HG02981 (cell line): Measurements from ENCODE around the gene ASXL3.

Experiments
- ATAC-seq: cut with Tn5 transposase; IDR thresholded peaks from one replicate; pipeline ENCODE4 v1.9.1; 2021; ENCODE audit warnings: mild to moderate bottlenecking, moderate library complexity; ENCODE audit not compliant: unreplicated experiment

Gene ASXL3

DNA sequence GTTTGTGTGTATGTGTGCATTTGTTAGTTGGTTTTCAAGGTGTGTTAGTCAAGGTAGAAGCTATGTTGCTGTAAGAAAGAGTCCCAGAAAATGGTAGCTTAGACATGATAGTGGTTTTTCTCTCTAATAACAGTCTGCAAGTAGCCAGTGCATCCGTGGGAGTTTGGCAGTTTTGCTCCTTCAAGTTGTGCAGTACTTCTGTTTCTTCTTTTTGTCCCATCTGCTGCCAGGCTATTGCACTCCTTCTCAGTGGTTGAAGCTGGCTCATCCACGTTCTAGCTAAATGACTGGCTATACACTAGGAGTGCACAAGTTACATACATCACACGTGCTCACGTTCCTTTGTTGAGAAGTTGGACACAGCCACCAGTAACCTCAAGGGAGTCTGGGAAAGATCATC, 134.7 kb downstream of the ASXL3 start:
- no peak for ATAC-seq

DNA sequence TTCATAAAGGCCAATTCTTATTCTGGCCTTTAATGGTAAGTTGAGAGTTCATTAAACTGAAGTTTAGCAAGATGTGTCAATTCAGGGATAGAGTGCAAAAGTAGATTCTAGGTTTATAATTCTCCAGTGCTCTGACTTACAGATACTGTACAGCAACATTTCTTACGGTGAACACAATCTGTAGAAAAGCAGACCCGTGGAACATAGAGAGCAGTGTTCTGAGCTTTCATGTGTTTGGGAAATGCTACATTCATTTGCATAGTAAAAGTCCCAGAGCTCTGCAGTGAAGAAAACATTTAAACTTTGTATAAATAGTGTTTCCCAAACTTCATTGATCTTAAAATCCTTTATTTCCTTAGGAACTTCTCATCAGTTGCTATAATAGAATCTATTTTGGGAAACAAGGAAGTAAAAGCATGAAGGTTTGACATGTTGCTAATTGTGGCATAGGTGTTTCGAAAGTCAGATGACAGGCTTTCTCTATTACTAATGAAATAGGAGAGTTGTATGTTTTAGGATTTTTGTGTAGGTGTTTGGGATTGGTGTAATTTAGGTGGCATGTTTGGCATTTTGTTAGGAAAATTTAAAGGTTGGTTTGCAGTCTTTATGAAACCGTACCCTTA, 138.2 kb downstream of the ASXL3 start:
- ATAC-seq, result no peak

DNA sequence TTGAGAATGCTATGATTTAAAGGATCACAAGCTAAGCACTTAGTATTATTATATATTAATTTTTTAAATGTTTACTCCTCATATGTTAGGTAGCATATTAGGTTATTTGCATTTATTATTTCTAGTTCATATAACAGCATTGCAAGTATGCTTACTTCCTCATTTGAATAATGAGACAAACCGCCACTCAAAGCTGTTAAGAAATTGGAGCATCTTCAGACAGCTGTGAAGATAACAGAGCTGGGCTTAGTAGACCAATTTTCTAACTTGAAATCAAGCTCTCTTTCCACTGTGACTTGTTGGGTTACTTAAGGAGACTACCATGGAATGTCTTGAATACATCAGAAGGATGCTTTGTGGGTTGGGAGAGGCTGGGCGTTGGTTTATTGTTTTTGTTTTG, 139.3 kb downstream of the ASXL3 start:
- ATAC-seq, result no peak

DNA sequence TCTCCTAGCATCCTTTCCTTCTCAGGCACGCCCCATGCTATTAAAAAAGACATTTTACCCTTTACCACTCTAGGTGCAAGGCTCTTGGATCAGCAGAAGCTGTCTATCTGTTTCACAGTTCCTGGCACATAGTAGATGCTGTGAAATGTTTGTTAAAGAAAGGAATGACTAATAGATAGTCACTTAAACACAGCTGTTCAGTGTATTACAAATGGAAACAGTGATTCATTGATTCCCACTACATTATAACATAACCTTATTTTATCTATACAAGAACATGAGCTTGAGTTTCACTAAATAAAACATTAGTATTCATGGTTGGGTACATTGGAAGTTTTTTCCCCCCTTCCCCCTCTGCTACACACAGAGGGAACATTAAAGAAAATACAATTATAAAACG, 142.1 kb downstream of the ASXL3 start:
- no peak for ATAC-seq

DNA sequence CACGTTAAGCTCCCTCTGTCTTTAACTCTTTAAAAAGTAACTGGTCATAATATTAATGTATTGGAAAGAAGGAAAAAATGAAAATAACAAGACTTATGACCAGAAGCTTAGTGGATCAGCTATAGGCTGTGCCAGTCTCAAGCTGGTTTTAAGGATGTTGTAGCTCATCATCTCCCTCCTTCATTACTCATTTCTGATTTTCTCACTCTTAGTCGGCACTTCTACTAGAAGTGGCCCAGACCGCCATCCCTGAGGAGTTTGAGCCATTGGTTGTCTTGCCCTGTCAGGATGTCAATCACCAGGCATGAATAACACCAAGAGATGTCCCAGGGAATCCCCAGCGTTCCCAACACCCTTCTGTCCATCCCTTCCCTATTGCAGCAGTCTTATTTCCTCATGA, 151.5 kb downstream of the ASXL3 start:
- ATAC-seq, result no peak

DNA sequence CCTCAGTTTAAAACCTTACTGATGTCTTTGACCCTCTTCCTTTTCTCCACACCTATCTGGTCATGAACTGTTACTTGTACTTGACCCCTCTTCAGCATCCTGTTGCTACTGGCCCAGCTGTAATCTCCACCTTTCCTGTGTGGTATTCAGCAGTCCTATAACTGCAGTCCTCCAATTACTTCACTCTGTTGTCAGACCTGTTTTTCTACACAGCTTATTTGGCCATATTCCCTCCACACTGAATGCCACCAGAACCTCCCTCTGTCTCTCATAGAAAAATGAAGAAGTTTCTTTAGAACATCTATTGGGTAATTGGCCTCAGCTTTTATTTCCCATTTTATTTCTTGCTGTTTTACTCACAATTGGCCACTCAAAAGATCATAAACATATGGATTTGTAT, 155.4 kb downstream of the ASXL3 start:
- ATAC-seq, result no peak

DNA sequence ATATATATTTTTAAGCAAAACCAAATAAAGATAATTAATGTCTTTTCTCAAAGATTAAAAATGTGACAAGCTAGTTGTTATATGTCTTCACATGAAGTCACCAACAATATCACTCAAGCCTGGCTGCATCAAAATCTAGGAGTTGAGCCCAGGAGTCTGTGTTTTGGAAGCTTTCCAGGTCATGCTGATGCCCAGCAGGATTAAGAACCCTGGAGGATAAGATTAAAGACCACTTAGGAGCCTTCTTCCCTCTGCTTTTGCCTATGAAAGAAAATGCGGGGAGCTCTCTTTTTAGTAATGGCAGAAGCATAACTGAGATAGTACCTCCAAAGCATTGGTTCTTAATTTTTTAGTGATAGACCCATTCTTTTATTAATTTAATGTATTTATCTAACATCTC, 157.4 kb downstream of the ASXL3 start:
- ATAC-seq, result no peak

DNA sequence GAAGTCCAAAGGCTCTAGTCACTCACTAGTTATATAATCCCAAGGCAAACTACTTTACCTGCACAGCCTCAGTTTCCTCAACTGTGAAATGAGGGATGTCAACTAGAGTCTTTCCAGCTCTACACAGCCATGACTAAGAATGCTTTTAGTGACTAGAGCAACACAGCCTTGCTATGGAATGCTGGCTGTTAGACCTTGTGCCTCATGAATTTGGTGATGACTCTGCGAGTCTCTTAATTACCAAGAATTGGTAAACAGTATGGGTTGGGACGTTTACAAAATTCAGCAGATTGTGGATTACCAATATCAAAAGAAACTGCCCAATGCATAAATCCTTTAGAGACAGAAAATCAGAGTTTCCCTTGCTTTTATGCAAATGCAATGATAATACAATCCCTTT, 163.7 kb downstream of the ASXL3 start:
- ATAC-seq, result no peak

DNA sequence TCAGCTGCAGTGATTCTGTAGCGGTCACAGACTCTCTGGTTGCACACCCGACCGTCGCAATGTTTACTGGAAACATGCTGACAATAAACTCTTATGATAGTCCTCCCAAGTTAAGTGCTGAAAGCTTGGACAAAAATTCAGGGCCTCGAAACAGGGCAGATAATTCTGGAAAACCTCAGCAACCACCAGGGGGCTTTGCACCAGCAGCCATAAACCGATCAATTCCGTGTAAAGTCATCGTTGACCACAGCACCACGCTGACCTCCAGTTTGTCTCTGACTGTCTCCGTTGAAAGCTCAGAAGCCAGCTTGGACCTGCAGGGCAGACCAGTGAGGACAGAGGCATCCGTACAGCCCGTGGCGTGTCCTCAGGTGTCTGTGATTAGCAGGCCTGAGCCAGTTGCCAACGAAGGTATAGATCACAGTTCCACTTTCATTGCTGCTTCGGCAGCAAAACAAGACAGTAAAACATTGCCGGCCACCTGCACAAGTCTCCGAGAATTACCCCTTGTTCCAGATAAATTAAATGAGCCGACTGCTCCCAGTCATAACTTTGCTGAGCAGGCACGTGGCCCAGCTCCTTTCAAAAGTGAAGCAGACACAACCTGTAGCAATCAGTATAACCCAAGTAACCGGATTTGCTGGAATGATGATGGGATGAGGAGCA, 166.1 kb downstream of the ASXL3 start:
- no peak for ATAC-seq

DNA sequence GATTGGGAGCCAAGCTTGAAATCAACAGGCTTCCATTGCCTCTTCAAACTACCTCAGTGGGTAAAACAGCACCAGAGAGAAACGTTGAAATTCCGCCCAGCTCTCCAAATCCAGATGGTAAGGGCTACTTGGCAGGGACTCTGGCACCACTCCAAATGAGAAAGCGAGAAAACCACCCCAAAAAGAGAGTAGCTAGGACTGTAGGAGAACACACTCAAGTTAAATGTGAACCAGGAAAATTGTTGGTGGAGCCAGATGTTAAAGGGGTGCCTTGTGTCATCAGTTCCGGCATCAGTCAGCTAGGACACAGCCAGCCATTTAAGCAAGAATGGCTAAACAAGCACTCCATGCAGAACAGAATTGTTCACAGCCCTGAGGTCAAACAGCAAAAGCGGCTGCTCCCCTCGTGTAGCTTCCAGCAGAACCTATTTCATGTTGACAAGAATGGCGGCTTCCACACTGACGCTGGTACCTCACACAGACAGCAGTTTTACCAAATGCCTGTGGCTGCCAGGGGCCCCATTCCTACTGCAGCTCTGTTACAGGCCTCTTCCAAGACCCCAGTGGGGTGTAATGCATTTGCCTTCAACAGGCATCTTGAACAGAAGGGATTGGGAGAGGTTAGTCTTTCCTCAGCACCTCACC, 167.3 kb downstream of the ASXL3 start:
- no peak for ATAC-seq

DNA sequence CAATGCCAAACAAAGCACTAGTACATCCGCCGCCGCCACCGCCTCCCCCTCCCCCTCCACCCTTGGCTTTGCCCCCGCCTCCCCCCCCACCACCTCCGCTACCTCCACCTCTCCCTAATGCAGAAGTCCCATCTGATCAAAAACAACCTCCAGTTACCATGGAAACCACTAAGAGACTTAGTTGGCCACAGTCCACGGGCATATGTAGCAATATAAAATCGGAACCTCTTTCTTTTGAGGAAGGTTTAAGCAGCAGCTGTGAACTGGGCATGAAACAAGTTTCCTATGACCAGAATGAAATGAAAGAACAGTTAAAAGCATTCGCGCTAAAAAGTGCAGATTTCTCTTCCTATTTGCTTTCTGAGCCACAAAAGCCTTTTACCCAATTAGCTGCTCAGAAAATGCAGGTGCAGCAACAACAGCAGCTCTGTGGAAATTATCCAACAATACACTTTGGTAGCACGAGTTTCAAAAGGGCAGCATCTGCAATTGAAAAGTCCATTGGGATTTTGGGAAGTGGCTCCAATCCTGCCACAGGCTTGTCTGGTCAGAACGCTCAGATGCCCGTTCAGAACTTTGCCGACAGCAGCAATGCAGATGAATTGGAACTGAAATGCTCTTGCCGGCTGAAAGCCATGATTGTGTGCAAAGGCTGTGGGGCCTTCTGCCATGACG, 168.0 kb downstream of the ASXL3 start:
- no peak for ATAC-seq

DNA sequence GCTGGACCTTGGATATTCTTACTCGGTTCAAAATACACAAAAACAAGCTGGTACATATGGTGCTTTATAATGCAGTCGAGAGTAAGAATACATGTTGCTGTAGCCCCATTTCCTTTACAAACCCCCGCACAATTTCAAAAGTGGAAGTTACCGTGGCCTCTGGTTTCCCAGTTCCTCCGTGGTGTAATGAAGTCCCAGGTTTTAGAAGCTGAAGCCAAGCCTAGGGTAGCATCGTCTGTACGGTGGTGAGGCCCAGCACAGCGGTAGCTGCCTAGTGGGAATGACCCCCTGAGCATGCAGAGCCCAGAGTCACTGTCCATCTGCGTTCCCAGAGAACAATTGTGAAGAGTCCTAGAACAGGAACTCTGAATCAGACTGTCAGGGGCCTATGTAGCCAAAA, 171.8 kb downstream of the ASXL3 start:
- no peak for ATAC-seq

DNA sequence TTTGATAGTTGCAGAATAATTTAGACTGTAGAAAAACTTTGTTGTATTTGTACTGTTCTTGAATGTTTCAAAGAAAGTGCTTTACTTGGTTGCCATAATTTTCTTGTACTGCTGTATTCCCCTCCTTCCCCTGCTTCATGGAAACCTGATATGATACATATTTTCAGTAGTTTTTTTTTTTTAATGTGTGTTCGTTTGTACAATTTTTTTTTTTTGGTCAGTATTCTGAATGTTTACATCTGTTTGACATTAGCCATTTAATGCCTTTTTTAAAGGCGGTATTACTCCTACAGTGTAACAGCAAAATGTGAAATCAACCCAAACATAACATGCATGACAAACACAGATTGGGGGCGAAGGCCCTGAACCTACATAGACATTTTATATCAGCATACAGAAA, 172.3 kb downstream of the ASXL3 start:
- ATAC-seq, result no peak

DNA sequence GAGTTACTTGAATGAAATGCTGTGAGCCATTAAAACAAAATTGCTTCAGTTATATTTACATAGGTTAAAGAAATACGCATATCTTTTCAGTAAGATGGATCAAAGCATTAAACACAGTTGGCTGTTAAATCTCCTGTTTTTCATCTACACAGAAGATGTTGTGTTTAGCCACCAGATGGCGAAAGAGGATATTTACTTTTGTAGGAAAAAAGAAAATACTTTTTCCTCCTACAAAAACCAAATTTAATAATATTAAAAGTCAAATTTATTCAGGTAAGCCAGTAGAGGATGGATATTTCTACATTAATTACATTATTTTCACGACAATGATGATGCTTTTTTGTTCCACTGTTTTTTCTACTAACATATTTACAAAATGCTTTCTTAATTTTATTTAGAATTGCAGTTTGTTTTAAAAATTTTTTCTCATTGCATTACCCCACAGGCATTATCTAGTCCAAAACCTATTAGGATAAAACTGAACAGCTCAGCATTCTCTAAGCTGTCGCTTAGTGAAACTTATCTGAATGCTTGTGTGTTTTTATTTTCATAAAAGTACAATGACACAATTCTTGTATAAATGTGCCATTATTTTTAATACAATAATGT, 173.7 kb downstream of the ASXL3 start:
- no peak for ATAC-seq

DNA sequence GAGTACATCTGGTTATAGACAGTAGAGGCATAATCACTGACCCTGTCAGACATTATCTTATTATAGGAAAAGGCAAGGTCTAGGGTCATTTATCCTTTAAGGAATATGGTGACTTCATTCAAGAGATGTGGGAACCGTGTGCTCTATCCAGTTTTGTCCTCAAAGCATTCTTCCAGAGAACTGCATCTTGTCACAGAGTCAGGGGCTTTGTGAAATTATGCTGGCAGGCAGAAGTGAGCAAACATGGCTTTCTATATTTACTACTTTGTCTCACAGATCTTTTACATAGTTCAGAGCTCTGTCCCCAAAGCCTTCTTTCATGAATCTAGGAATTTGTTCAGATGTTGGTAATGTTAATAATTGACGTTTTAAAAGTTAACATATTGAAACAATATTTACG, 177.4 kb downstream of the ASXL3 start:
- no peak for ATAC-seq

DNA sequence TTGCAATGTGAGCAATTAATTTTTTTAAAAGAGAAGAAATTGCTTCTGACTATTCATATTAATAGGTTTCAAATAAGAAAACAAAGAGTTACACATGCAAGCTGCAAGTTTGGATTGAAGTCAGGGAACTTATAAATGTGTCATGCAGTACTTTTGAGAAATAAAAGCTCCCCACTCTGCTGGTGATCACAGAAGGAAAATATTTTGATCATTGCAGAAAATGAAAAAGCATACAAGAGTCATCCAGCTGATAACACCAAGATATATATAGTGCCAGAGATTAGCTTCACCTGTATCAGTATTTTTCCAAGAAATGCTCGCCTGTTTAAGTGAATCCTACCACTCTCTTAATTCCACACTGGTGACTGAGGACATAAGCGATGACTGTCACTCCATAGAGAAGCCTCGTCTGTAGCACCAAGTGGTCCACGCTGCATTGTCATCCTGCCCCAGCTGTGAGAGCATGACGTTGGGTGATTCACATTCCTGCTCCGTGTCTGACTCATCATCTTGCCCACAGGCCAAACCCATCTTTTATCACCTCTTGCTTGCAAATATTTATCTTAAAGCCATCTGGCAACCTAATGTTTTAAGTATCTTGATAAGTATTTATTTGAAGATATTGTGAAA, 178.0 kb downstream of the ASXL3 start:
- no peak for ATAC-seq

DNA sequence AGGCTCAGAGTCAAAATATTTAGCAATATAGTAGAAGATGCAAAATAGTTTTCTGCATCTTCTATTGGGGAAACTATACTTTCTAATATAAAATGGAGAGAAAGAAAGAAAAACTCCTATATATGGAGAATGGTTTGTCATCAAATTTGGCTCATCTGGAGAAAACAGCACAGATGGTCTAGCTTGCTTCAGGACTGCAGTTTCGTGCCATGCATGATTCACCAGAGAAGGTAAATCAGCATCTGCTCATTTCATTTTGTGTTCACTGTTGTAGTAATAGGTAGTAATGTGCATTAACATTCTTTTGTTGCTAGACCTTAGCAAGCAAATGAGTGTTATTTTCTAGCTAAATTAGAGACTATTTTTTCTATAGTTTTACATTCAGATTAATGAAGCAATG, 179.0 kb downstream of the ASXL3 start:
- no peak for ATAC-seq

DNA sequence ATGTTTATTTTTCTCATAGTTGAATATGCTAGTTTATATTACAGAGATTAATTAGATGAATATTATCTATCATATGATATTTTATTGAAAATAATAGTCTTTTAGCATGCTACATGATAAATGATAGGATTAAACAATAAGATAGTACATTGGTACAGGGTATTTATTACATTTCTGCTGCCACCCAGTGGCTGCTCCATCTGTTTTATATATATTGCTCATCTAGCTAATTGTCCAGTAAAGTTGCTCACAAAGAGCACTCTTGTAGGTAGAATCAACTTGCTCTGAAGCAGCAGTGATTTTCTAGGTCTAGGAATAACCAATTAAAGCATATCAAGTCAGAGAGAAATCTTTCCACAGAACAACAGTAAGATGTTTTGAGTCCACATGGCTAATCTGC, 183.3 kb downstream of the ASXL3 start:
- ATAC-seq, result no peak

DNA sequence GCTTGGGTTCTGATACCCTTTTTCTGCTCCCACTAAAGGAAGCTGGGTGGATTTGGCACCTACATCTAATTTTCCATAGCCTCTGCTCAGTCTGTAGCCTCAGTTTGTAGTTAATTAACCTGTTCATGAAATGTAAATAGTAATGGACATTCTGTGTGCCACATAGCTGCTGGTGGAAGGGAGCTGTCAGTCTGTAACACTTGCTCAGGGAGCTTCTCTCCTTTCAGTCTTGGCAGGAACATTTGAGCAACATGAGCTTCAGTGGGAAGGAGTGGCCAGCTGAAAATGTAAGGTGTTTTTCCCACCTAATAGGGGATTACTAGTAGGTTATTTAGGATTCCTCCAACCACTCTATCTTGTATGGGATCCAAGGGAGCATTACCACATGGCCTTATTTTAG, 203.4 kb downstream of the ASXL3 start:
- ATAC-seq, result no peak
